Heart left ventricle (tissue), 13 donors: Measurements from ENCODE around the gene IKZF3.

Experiments
- CTCF ChIP-seq, 12 donors: fragments of 200-600 bp; sonication (generic) in 4 of 12; IDR thresholded peaks; one replicate each; pipeline versions ENCODE4 v1.5.0 to v1.8.0; 2018 to 2022; ENCODE audit warnings: antibody characterized with exemption in 12 of 12, mild to moderate bottlenecking in 5 of 12
- POLR2A ChIP-seq, 2 donors: fragments of 450-650 bp; IDR thresholded peaks; one replicate each; pipeline ENCODE4 v1.6.1; 2017; ENCODE audit warnings: antibody characterized with exemption in 2 of 2, mild to moderate bottlenecking in 2 of 2, moderate library complexity in 2 of 2
- donor health status: ischemic (EF 13 %, LVEDD 7.1; RV severe dilation, severe dysfunction).
- donor health status: DM: no; HTN: yes; CAD: no.
- donor health status: DM: no; HTN: no; CAD: no.
- donor health status: ischemic (EF 25% LVEDD 6.9; RV normal size, moderate dysfunction).
- donor health status: ischemic (EF 25% LVEDD 5.7; RV mildly dilated, moderate dysfunction).
- donor health status: ischemic (EF 35%, LVEDD 5.7; RV mildly dilated, moderate dysfunction).
- donor health status: nonischemic (EF 11% LVEDD 7.7; RV severe dilation, severe dysfunction).
- donor health status: DM: yes; HTN: yes; CAD: no.
- donor health status: PGD.
- donor health status: ischemic (EF 29% LVEDD 5.4; RV normal size, mild dysfunction).
- donor health status: nonischemic (EF 23%, LVEDD 6.1; RV moderate dilation, normal function).

GRCh38 chr17:39726617-39727016, 137.5 kb downstream of the IKZF3 start:
- TF ChIP-seq CTCF (IDR thresholded peaks at IDR 0.05): no peak
- no peak for TF ChIP-seq POLR2A (IDR thresholded peaks at IDR 0.05)
